Stimulated activated CD4-positive, alpha-beta T cell treated with anti-CD3 and anti-CD28 coated beads, TNF-alpha, amount 100 ng/mL, for 48 hours (primary cell): ENCODE results near the gene CAMTA2.
A peak's percentile ranks its signal among the peaks of the same experiment; 100 is the strongest.

Experiments used
- DNase-seq, 3 donors: peaks; one replicate each; pipeline ENCODE4 v3.0.0-alpha.2; 2020; ENCODE audit warnings: low read depth in 3 of 3

The CAMTA2 gene

GRCh38 chr17:4947010-4947410 lies 40.5 kb downstream of the CAMTA2 start:
- DNase-seq, result no peak

GRCh38 chr17:4946312-4946976 lies 41.0 kb downstream of the CAMTA2 start:
- no peak for DNase-seq

- no peak for DNase-seq
These were observed 41.6 kb downstream of the CAMTA2 start for GRCh38 chr17:4945944-4946280.

- DNase-seq, result peak in 2 of 3 donors; percentile 82 to 83
These were observed 42.1 kb downstream of the CAMTA2 start for GRCh38 chr17:4945176-4945943.

- DNase-seq, result no peak
These were observed 42.8 kb downstream of the CAMTA2 start for GRCh38 chr17:4944554-4945175.

GRCh38 chr17:4944163-4944553 lies 43.3 kb downstream of the CAMTA2 start:
- DNase-seq, result peak in 1 of 3 donors; percentile 51

- no peak for DNase-seq
These were observed 44.5 kb downstream of the CAMTA2 start for GRCh38 chr17:4942760-4943508.

- DNase-seq, result no peak
These were observed 46.2 kb downstream of the CAMTA2 start for GRCh38 chr17:4941319-4941610.

- DNase-seq, result no peak
These were observed 46.7 kb downstream of the CAMTA2 start for GRCh38 chr17:4940555-4941318.

- peak; percentile 89 to 96 (median 94) for DNase-seq
These were observed 47.5 kb downstream of the CAMTA2 start, which contains the start of the genes RNF167 and SLC25A11 for GRCh38 chr17:4939796-4940554. RNF167 (plus strand) TSS chr17:4940268; CDS start chr17:4940910, 642 bp downstream. SLC25A11 (minus strand) TSS chr17:4940046; CDS start chr17:4939910, 136 bp downstream.

- no peak for DNase-seq
These were observed 48.0 kb downstream of the CAMTA2 start for GRCh38 chr17:4939546-4939795.

- no peak for DNase-seq
These were observed 48.6 kb downstream of the CAMTA2 start for GRCh38 chr17:4938688-4939545.

GRCh38 chr17:4938069-4938491 lies 49.4 kb downstream of the CAMTA2 start:
- no peak for DNase-seq

GRCh38 chr17:4937553-4937952 lies 49.9 kb downstream of the CAMTA2 start:
- DNase-seq, result no peak

- DNase-seq, result no peak
These were observed 51.0 kb downstream of the CAMTA2 start for GRCh38 chr17:4936436-4936835.

GRCh38 chr17:4935650-4936049 lies 51.8 kb downstream of the CAMTA2 start:
- no peak for DNase-seq

GRCh38 chr17:4934173-4934979 lies 53.1 kb downstream of the CAMTA2 start:
- DNase-seq, result no peak

GRCh38 chr17:4933646-4934045 lies 53.8 kb downstream of the CAMTA2 start:
- DNase-seq, result no peak

- no peak for DNase-seq
These were observed 54.7 kb downstream of the CAMTA2 start for GRCh38 chr17:4932756-4933155.
